Mesendoderm (in vitro differentiated cells): ENCODE data around the gene UBASH3B.

Experiments
- DNase-seq: peaks from one replicate; pipeline ENCODE4 v3.0.0; 2013
- H2AK5ac ChIP-seq: 2 replicates; pipeline ENCODE4 v1.6.1; 2013; ENCODE audit warnings: low read length, inconsistent platforms
- H2BK120ac ChIP-seq: 2 replicates; pipeline ENCODE4 v1.6.1; 2013; ENCODE audit warnings: low read depth, mild to moderate bottlenecking, low read length, moderate library complexity, mixed read lengths
- H2BK15ac ChIP-seq: replicated peaks from 2 replicates; pipeline ENCODE4 v1.6.1; 2013; ENCODE audit warnings: low read depth, mild to moderate bottlenecking, moderate library complexity
- H2BK5ac ChIP-seq: 2 replicates; pipeline ENCODE4 v1.6.1; 2013; ENCODE audit warnings: low read length, inconsistent platforms
- H3K18ac ChIP-seq: 2 replicates; pipeline ENCODE4 v1.6.1; 2013; ENCODE audit warnings: mild to moderate bottlenecking, low read length, mixed read lengths
- H3K23ac ChIP-seq: one replicate; pipeline ENCODE4 v1.6.1; 2013; ENCODE audit warnings: low read length
- H3K27ac ChIP-seq: 2 replicates; pipeline ENCODE4 v1.5.1; 2013; ENCODE audit warnings: low read depth, mild to moderate bottlenecking, inconsistent platforms, low read length, moderate library complexity
- H3K27me3 ChIP-seq: 2 replicates; pipeline ENCODE4 v1.6.1; 2013; ENCODE audit warnings: low read length, control low read depth, mild to moderate bottlenecking, inconsistent platforms; ENCODE audit not compliant: insufficient read depth, poor library complexity
- H3K36me3 ChIP-seq: 2 replicates; pipeline ENCODE4 v1.6.1; 2013; ENCODE audit warnings: low read length, inconsistent platforms; ENCODE audit not compliant: control insufficient read depth, insufficient read depth
- H3K4ac ChIP-seq: one replicate; pipeline ENCODE4 v1.6.1; 2013; ENCODE audit warnings: low read depth, mild to moderate bottlenecking, low read length, moderate library complexity
- H3K4me1 ChIP-seq: 2 replicates; pipeline ENCODE4 v1.6.1; 2013; ENCODE audit warnings: low read depth, low read length, inconsistent platforms; ENCODE audit not compliant: control insufficient read depth
- H3K4me2 ChIP-seq: 2 replicates; pipeline ENCODE4 v1.6.1; 2013; ENCODE audit warnings: low read length
- H3K4me3 ChIP-seq: 2 replicates; pipeline ENCODE4 v1.5.1; 2013; ENCODE audit warnings: mild to moderate bottlenecking, low read length
- H3K56ac ChIP-seq: one replicate; pipeline ENCODE4 v1.6.1; 2013; ENCODE audit warnings: low read length
- H3K79me1 ChIP-seq: 2 replicates; pipeline ENCODE4 v1.6.1; 2013; ENCODE audit warnings: low read length, inconsistent platforms
- H3K79me2 ChIP-seq: 2 replicates; pipeline ENCODE4 v1.6.1; 2013; ENCODE audit warnings: mild to moderate bottlenecking, low read length; ENCODE audit not compliant: control insufficient read depth, insufficient read depth
- H3K9ac ChIP-seq: 2 replicates; pipeline ENCODE4 v1.6.1; 2013; ENCODE audit warnings: low read length, inconsistent platforms
- H4K5ac ChIP-seq: one replicate; pipeline ENCODE4 v1.6.1; 2013; ENCODE audit warnings: low read length
- H4K8ac ChIP-seq: one replicate; pipeline ENCODE4 v1.6.1; 2013; ENCODE audit warnings: low read depth, mild to moderate bottlenecking, control low read depth, low read length, moderate library complexity
- WGBS: extraction: QIAGEN DNeasy Blood & Tissue Kit; methylation state at CpG from one replicate; pipeline ENCODE4 v1.1.7; 2013; ENCODE audit warnings: low lambda C conversion rate, missing lambda C conversion rate; ENCODE audit not compliant: insufficient coverage; ENCODE audit errors: extremely low coverage; 5-methylcytosine and 5-hydroxymethylcytosine counted together

The UBASH3B gene

DNA sequence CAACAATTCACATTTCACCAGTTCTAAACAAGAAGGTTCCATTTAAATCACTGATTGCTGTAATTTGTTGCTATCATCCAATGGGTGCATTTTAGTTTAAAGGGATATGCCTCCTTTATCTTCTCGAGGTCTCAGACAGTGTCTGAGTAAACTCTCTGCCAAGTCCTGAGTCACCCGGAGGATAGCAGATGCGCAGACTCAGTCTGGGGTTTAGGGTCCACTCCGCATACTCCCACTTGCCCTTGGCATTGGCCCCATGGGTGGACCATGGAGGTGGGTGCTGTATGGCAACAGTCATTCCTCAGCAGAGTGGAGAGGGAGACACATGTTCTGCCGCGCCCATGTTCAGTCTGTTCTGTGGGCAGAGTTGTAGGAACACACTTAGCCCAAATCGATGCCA is 117.4 kb downstream of the UBASH3B start:
- H3K79me2 ChIP-seq, result no peaks in the 10 kb centered on the region
- H4K8ac ChIP-seq, result no peak overlapping the region
- H3K27me3 ChIP-seq, result no peaks in the 10 kb centered on the region
- WGBS, result no CpG with 5 or more reads among the region's 7 CpGs
- H3K4me2 ChIP-seq, result no peak overlapping the region
- no peak overlapping the region for H2BK120ac ChIP-seq
- no peaks in the 10 kb centered on the region for H3K36me3 ChIP-seq
- no peak overlapping the region for H3K4ac ChIP-seq
- no peak overlapping the region for H2BK15ac ChIP-seq
- no peak overlapping the region for H2AK5ac ChIP-seq
- H3K56ac ChIP-seq, result no peak overlapping the region
- H3K4me1 ChIP-seq, result no peaks in the 10 kb centered on the region
- H3K23ac ChIP-seq, result no peak overlapping the region
- H3K18ac ChIP-seq, result no peak overlapping the region
- DNase-seq, result no peak
- H2BK5ac ChIP-seq, result no peak overlapping the region
- no peak overlapping the region for H3K4me3 ChIP-seq
- H3K79me1 ChIP-seq, result no peaks in the 10 kb centered on the region
- H4K5ac ChIP-seq, result no peak overlapping the region
- H3K9ac ChIP-seq, result no peak overlapping the region
- no peak overlapping the region for H3K27ac ChIP-seq

DNA sequence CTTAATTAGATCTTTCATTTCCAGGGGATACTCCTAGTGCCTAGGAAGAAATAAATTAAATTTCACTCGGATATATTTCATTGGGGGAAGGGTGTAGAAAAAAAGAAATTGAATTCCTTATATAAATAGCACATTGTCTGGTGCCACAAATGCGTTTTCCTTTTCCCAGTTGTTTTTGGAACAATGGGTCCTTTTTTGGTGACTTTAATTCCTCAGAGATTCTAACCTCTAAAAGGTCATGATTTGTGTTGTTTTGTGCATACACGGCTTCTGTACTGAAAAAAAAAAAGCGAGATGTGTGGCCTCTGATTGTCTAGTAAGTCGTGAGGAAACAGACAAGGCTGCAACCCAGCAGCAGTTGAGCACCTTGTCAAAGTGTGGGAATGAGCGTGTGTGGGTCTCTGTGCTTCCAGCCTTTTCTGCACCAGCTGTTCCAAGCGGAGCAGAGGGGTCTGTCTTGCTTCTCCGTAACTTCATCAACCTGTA is 118.3 kb downstream of the UBASH3B start:
- Histone ChIP-seq H3K79me1 (no peaks in the 10 kb centered on the region), H3K23ac (no peak overlapping the region)
- no CpG with 5 or more reads among the region's 8 CpGs for WGBS

DNA sequence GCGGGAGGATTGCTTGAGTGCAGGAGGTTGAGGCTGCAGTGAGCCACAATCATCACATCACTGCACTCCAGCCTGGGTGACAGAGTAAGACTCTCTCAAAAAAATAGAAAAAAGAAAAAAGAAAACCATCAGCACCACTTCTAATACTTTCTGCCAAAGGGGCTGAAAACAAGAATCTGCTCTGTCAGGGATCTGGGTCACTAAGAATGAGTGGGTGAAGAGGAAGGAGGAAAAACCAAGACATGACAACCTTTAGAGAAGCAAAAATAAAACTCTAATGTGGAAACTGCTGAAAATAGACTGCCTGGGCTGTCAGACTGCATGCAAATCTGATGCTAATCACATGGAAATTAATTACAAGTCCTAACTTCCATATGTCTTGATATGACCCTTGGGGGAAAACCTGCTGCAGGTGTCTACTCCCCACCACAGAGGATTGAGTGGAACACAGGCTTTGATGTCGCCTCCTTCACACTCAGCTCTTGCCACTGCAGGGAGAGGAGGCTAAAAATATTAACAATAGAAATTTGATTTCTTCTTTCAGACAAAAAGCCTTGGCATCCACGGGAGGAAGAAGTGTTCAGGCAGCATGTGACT is 120.3 kb downstream of the UBASH3B start:
- Histone ChIP-seq H3K27ac (no peak overlapping the region), H3K9ac (no peak overlapping the region), H2BK120ac (no peak overlapping the region), H3K79me2 (no peaks in the 10 kb centered on the region), H2AK5ac (no peak overlapping the region), H3K4me1 (no peaks in the 10 kb centered on the region), H3K4me2 (no peak overlapping the region), H3K56ac (no peak overlapping the region), H3K4me3 (no peak overlapping the region), H3K79me1 (no peaks in the 10 kb centered on the region), H3K4ac (no peak overlapping the region), H4K5ac (no peak overlapping the region), H3K36me3 (no peaks in the 10 kb centered on the region), H2BK15ac (no peak overlapping the region), H2BK5ac (no peak overlapping the region), H4K8ac (no peak overlapping the region), H3K18ac (no peak overlapping the region), H3K27me3 (no peaks in the 10 kb centered on the region), H3K23ac (no peak overlapping the region)
- no peak for DNase-seq
- no CpG with 5 or more reads among the region's 3 CpGs for WGBS

More for the DNA sequence above, 118.3 kb downstream of the UBASH3B start:
- no peak for DNase-seq
- Histone ChIP-seq H3K36me3 (no peaks in the 10 kb centered on the region), H4K8ac (no peak overlapping the region), H3K18ac (no peak overlapping the region), H3K4me2 (no peak overlapping the region), H2BK5ac (no peak overlapping the region), H3K27me3 (no peaks in the 10 kb centered on the region), H3K9ac (no peak overlapping the region), H2AK5ac (no peak overlapping the region), H4K5ac (no peak overlapping the region), H3K4me1 (no peaks in the 10 kb centered on the region), H2BK15ac (no peak overlapping the region), H3K4ac (no peak overlapping the region), H3K27ac (no peak overlapping the region), H2BK120ac (no peak overlapping the region), H3K4me3 (no peak overlapping the region), H3K79me2 (no peaks in the 10 kb centered on the region), H3K56ac (no peak overlapping the region)

DNA sequence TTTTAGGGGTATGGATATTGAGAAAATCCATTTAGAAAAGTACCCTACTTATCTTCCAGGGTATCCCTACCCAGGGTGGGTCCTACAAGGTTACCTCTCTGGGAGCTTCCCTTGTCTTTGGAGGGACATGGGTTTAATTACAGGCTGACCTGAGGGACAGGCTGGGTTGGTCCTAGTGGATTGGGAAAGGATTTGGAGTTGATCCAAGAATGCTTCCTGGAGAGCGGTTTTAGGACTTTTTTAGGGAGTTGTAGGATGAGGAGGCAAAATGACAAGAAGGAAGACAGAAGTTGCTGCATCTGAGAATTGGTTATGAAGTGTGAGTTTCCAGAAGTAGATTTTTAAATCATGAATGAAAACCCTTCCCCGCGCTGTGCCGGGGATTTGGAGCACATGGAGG is 121.0 kb downstream of the UBASH3B start:
- Histone ChIP-seq H3K9ac (no peak overlapping the region), H3K4me1 (no peaks in the 10 kb centered on the region)
- WGBS, result no CpG with 5 or more reads among the region's 4 CpGs

DNA sequence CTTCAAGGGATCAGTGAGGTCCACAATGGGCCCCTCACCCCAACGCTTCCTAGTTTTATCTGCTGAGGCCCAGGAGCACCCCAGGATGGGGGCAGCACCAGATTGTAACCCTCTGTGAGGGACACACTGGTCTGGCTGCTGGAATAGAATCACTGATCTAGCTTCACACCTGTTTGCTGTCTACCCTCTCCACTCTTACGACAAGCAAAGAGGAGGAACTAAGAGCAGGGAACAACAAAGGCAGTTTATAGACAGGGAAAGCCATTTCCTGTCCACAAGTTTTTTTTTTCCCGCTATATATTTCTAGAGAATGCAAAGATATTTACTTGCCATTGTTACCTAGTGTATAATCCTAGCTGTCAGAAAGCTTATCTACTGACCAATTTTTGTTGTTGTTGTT is 121.8 kb downstream of the UBASH3B start:
- no CpG with 5 or more reads among the region's 3 CpGs for WGBS
- no peak overlapping the region for H3K4me2 ChIP-seq

More for the DNA sequence above, 121.0 kb downstream of the UBASH3B start:
- no peak for DNase-seq
- no peak overlapping the region for H3K23ac ChIP-seq
- H3K56ac ChIP-seq, result no peak overlapping the region
- H3K4me3 ChIP-seq, result no peak overlapping the region
- H3K18ac ChIP-seq, result no peak overlapping the region
- no peak overlapping the region for H3K27ac ChIP-seq
- H3K27me3 ChIP-seq, result no peaks in the 10 kb centered on the region
- no peak overlapping the region for H2AK5ac ChIP-seq
- H4K8ac ChIP-seq, result no peak overlapping the region
- H3K79me2 ChIP-seq, result no peaks in the 10 kb centered on the region
- H2BK15ac ChIP-seq, result no peak overlapping the region
- no peak overlapping the region for H3K4ac ChIP-seq
- no peaks in the 10 kb centered on the region for H3K36me3 ChIP-seq
- H4K5ac ChIP-seq, result no peak overlapping the region
- H3K79me1 ChIP-seq, result no peaks in the 10 kb centered on the region
- no peak overlapping the region for H2BK120ac ChIP-seq
- H2BK5ac ChIP-seq, result no peak overlapping the region
- H3K4me2 ChIP-seq, result no peak overlapping the region

DNA sequence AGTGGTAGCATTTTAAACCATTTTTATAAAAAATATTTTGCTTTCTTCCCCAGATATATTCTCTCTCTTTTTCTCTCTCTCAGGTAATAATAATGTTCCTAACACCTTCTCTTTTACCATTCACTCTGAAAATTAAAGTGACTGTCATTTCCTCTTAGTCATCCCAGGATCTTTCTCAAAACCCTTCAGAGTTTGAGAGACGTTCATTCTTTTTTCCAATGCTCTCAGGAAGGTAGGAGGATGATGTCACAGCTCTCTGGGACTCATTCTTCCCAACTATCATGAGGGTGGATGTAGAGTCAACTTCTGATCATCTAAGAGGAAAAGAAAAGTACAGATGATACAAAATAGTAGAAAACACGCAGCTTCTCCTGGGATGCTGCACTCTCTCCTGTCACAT is 122.6 kb downstream of the UBASH3B start:
- DNase-seq, result no peak
- Histone ChIP-seq H3K4me2 (no peak overlapping the region), H3K36me3 (no peaks in the 10 kb centered on the region), H3K56ac (no peak overlapping the region), H3K4me1 (no peaks in the 10 kb centered on the region), H3K79me1 (no peaks in the 10 kb centered on the region), H4K8ac (no peak overlapping the region), H3K18ac (no peak overlapping the region), H2AK5ac (no peak overlapping the region), H2BK120ac (no peak overlapping the region), H2BK15ac (no peak overlapping the region), H2BK5ac (no peak overlapping the region), H3K4ac (no peak overlapping the region), H3K23ac (no peak overlapping the region), H3K27me3 (no peaks in the 10 kb centered on the region), H3K79me2 (no peaks in the 10 kb centered on the region), H3K9ac (no peak overlapping the region), H4K5ac (no peak overlapping the region), H3K4me3 (no peak overlapping the region), H3K27ac (no peak overlapping the region)
- no CpG with 5 or more reads among the region's 2 CpGs for WGBS

More for the DNA sequence above, 121.8 kb downstream of the UBASH3B start:
- Histone ChIP-seq H2BK15ac (no peak overlapping the region), H2BK5ac (no peak overlapping the region), H4K5ac (no peak overlapping the region), H3K18ac (no peak overlapping the region), H3K4me1 (no peaks in the 10 kb centered on the region), H3K23ac (no peak overlapping the region), H3K9ac (no peak overlapping the region), H3K36me3 (no peaks in the 10 kb centered on the region), H3K79me1 (no peaks in the 10 kb centered on the region), H3K27me3 (no peaks in the 10 kb centered on the region), H4K8ac (no peak overlapping the region), H2AK5ac (no peak overlapping the region), H3K79me2 (no peaks in the 10 kb centered on the region), H3K4ac (no peak overlapping the region), H3K56ac (no peak overlapping the region), H2BK120ac (no peak overlapping the region), H3K27ac (no peak overlapping the region), H3K4me3 (no peak overlapping the region)
- no peak for DNase-seq
